CD8-positive, alpha-beta memory T cell (primary cell): ENCODE measurements around the gene KLK5. TPM values are rescaled to one million over a fixed set of nuclear protein-coding genes. Genes with fewer than 3 reads are reported as not detected.

Source experiments
- polyA plus RNA-seq: library from polyadenylated mRNA; unstranded; fragments of 300-500 nt; fragmentation: Illumina TruSeq; gene quantifications from one replicate; pipeline ENCODE4 v1.2.3, GENCODE V29; 2021
- total RNA-seq, 2 experiments: library from RNA; stranded (reverse); gene quantifications; one replicate each; pipeline ENCODE4 v1.2.3, GENCODE V29; 2021

The KLK5 gene
- total and polyA plus RNA-seq, 3 experiments from 2014 or later: not detected

Other genes starting within 250 kb of the KLK5 start
- gene SHANK1, start 233.2 kb downstream of the KLK5 start, total RNA-seq: not detected
- not detected for gene SHANK1, start 233.2 kb downstream of the KLK5 start, polyA plus RNA-seq
- under 1 TPM; 0.31 to 0.53 TPM for gene CLEC11A, start 229.7 kb downstream of the KLK5 start, total RNA-seq
- gene CLEC11A, start 229.7 kb downstream of the KLK5 start, polyA plus RNA-seq: 1.9 TPM
- not detected for gene GPR32, start 182.6 kb downstream of the KLK5 start, total RNA-seq
- not detected for gene GPR32, start 182.6 kb downstream of the KLK5 start, polyA plus RNA-seq
- gene ACP4, start 162.6 kb downstream of the KLK5 start, total RNA-seq: not detected
- not detected for gene ACP4, start 162.6 kb downstream of the KLK5 start, polyA plus RNA-seq
- gene KLK1, start 129.3 kb downstream of the KLK5 start, total RNA-seq: under 1 TPM; 0.27 to 0.39 TPM
- not detected for gene KLK1, start 129.3 kb downstream of the KLK5 start, polyA plus RNA-seq
- not detected for gene KLK15, start 119.5 kb downstream of the KLK5 start, total RNA-seq
- gene KLK15, start 119.5 kb downstream of the KLK5 start, polyA plus RNA-seq: not detected
- not detected for gene KLK3, start 98.1 kb downstream of the KLK5 start, total RNA-seq
- not detected for gene KLK3, start 98.1 kb downstream of the KLK5 start, polyA plus RNA-seq
- gene KLK2, start 79.6 kb downstream of the KLK5 start, total RNA-seq: not detected
- not detected for gene KLK2, start 79.6 kb downstream of the KLK5 start, polyA plus RNA-seq
- gene KLK4, start 41.6 kb downstream of the KLK5 start, total RNA-seq: not detected
- not detected for gene KLK4, start 41.6 kb downstream of the KLK5 start, polyA plus RNA-seq
- gene KLK6, start 16.6 kb upstream of the KLK5 start, total RNA-seq: not detected
- not detected for gene KLK6, start 16.6 kb upstream of the KLK5 start, polyA plus RNA-seq
- not detected for gene KLK7, start 30.9 kb upstream of the KLK5 start, total RNA-seq
- not detected for gene KLK7, start 30.9 kb upstream of the KLK5 start, polyA plus RNA-seq
- gene KLK8, start 48.6 kb upstream of the KLK5 start, total RNA-seq: not detected
- not detected for gene KLK8, start 48.6 kb upstream of the KLK5 start, polyA plus RNA-seq
- not detected for gene KLK10, start 66.7 kb upstream of the KLK5 start, total RNA-seq
- not detected for gene KLK10, start 66.7 kb upstream of the KLK5 start, polyA plus RNA-seq
- gene KLK11, start 73.6 kb upstream of the KLK5 start, total RNA-seq: not detected
- gene KLK11, start 73.6 kb upstream of the KLK5 start, polyA plus RNA-seq: not detected
- not detected for gene KLK12, start 82.0 kb upstream of the KLK5 start, total RNA-seq
- not detected for gene KLK12, start 82.0 kb upstream of the KLK5 start, polyA plus RNA-seq
- gene KLK13, start 112.1 kb upstream of the KLK5 start, total RNA-seq: not detected
- not detected for gene KLK13, start 112.1 kb upstream of the KLK5 start, polyA plus RNA-seq
- under 1 TPM; 0.26 to 0.31 TPM for gene KLK14, start 129.8 kb upstream of the KLK5 start, total RNA-seq
- gene KLK14, start 129.8 kb upstream of the KLK5 start, polyA plus RNA-seq: not detected
- 10 to 100 TPM; 11.0 to 13.4 TPM for gene CTU1, start 155.4 kb upstream of the KLK5 start, total RNA-seq
- 8.8 TPM for gene CTU1, start 155.4 kb upstream of the KLK5 start, polyA plus RNA-seq
- under 1 TPM; 0.46 to 0.93 TPM for gene SIGLEC9, start 171.9 kb upstream of the KLK5 start, total RNA-seq
- 3.6 TPM for gene SIGLEC9, start 171.9 kb upstream of the KLK5 start, polyA plus RNA-seq
- gene SIGLEC7, start 189.3 kb upstream of the KLK5 start, total RNA-seq: under 1 TPM; 0.42 to 0.46 TPM
- gene SIGLEC7, start 189.3 kb upstream of the KLK5 start, polyA plus RNA-seq: 2.5 TPM